Measurements from ENCODE around the gene KDM5C.

The KDM5C gene

DNA sequence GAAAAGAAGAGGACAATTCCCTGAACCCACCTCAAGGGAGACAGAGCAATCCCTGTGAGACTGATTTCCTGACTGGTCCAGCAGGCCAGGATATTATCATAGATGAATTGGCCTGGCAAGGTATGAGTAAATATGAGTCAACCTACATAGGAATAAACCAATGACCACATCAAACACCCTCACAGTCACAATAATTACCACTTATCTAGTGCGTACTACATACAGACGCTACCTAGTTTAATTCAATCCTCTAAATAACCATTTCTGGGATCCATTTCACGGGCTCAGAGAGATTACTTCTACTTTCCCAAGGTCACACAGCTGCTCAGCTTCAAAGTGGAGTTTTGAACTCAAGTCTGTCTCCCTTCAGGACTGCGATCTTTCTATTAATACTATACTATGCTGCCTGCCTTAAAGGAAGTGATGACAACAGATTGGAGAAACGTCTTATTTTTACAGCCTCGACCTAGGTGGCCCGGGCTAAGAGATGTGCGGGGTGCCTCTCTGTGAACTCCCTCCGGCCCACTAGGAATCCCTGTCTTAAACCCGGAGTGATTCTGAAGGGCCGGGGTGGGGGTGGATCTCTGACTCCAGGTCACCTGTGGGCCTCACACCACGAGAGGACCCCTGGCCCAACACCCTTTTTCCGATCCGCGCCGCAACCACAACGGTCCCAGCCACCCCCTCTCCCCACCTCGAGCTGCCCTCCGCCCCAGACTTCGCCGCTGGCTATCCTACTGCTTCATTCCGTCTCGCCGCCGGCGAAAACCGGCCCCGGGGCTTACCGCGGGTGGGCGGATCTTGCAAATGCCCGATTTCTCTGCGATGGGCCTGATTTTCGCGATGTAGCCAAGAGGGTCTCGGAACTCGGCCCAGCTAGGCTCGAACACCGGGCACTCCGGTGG, 800 bp downstream of the KDM5C start:
- peak overlapping the region; percentile 99 for H3K9ac ChIP-seq (ENCODE audit: insufficient read length, low read depth)
- DNase-seq (ENCODE audit: low read depth, low spot score) = no peak
- H3K4me3 ChIP-seq (ENCODE audit: insufficient read length, low read depth) = peak overlapping the region; percentile 94

DNA sequence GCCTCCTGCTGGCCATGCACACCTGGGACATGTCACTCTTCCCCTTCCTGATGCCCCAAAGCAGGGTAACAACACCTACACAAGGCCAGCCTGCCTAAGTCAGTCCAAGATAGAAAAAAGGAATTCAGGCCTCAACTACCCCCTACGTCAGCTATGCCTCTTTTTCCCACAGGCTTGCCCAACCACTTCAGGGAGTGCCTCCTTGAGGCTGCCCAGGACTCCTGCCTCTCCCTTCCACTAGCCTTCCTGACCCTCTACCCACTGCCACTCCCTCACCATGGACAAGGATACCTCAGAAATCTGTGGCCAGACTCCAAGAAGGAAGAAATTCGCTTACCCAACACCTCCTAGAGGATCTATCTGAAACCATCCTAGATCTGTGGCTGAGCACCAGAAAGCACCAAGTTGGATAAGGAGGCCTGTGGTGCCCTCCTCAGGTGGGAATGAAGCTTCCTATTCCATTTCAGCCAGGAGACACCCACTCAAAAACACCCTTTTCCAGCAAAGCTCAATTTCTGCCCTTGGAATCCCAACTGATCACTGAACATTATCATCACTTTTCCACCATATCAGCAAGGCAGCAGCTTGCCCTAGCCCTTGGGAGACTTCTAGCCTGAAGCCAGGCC, 1.8 kb downstream of the KDM5C start:
- Histone ChIP-seq H3K9me3 (ENCODE audit: insufficient read depth, low read length) (no peaks in the 10 kb centered on the region), H3K36me3 (ENCODE audit: insufficient read depth, insufficient read length, low read length) (peaks cover 58% of the 10 kb centered on the region), H3K27me3 (ENCODE audit: insufficient read depth, insufficient read length) (no peaks in the 10 kb centered on the region), H3K4me3 (ENCODE audit: insufficient read length, low read depth) (peak overlapping the region; percentile 94), H3K9ac (ENCODE audit: insufficient read length, low read depth) (peak overlapping the region; percentile 99), H3K4me1 (ENCODE audit: insufficient read depth, insufficient read length) (peaks cover 8% of the 10 kb centered on the region)
- TF ChIP-seq SUZ12 (IDR thresholded peaks at IDR 0.05; ENCODE audit: extremely low read depth, insufficient read depth, insufficient read length) (no peak), YY1 (IDR thresholded peaks at IDR 0.05; ENCODE audit: insufficient read depth, insufficient read length) (no peak), ZNF274 (IDR thresholded peaks at IDR 0.05; ENCODE audit: low read depth, low read length) (no peak)
- no peak for DNase-seq (ENCODE audit: low read depth, low spot score)

More for the DNA sequence above, 800 bp downstream of the KDM5C start:
- TF ChIP-seq ZNF274 (IDR thresholded peaks at IDR 0.05; ENCODE audit: low read depth, low read length) = no peak
- TF ChIP-seq SUZ12 (IDR thresholded peaks at IDR 0.05; ENCODE audit: extremely low read depth, insufficient read depth, insufficient read length) = no peak
- TF ChIP-seq YY1 (IDR thresholded peaks at IDR 0.05; ENCODE audit: insufficient read depth, insufficient read length) = no peak
- peaks cover 48% of the 10 kb centered on the region for H3K36me3 ChIP-seq (ENCODE audit: insufficient read depth, insufficient read length, low read length)
- no peaks in the 10 kb centered on the region for H3K9me3 ChIP-seq (ENCODE audit: insufficient read depth, low read length)
- peaks cover 8% of the 10 kb centered on the region for H3K4me1 ChIP-seq (ENCODE audit: insufficient read depth, insufficient read length)
- H3K27me3 ChIP-seq (ENCODE audit: insufficient read depth, insufficient read length) = no peaks in the 10 kb centered on the region

DNA sequence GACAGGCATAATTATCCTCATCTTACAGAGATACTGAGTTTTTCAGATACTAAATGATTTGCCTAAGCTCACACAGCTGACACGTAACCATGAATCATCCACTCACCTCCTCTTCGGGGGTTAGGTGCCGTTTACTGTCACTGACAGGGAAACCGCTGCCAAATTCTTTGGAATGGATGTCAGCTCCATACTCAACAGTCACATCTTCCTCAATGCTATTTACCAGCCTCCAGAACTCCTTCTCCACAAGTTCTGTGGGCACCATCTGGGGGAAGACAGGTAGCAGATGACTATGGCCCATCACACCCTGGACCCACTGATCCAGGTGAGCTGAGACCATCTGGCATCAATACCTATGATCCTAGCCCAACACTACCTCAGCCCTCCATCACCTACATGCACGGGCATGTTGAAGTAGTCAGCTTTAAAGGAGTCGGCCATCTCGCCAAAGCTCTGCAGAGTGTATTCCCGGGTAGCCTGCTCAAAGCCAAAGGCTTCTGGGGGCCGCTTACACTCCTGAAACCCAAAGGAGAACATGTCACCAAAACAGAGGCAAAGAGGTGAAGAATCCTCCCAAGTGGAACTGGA, 13.5 kb downstream of the KDM5C start:
- Histone ChIP-seq H3K4me1 (ENCODE audit: insufficient read depth, insufficient read length) (no peaks in the 10 kb centered on the region), H3K36me3 (ENCODE audit: insufficient read depth, insufficient read length, low read length) (peaks cover 76% of the 10 kb centered on the region), H3K27me3 (ENCODE audit: insufficient read depth, insufficient read length) (no peaks in the 10 kb centered on the region), H3K9ac (ENCODE audit: insufficient read length, low read depth) (no peak overlapping the region), H3K4me3 (ENCODE audit: insufficient read length, low read depth) (no peak overlapping the region), H3K9me3 (ENCODE audit: insufficient read depth, low read length) (no peaks in the 10 kb centered on the region)
- DNase-seq (ENCODE audit: low read depth, low spot score) = no peak
- TF ChIP-seq YY1 (IDR thresholded peaks at IDR 0.05; ENCODE audit: insufficient read depth, insufficient read length) (no peak), SUZ12 (IDR thresholded peaks at IDR 0.05; ENCODE audit: extremely low read depth, insufficient read depth, insufficient read length) (no peak)

DNA sequence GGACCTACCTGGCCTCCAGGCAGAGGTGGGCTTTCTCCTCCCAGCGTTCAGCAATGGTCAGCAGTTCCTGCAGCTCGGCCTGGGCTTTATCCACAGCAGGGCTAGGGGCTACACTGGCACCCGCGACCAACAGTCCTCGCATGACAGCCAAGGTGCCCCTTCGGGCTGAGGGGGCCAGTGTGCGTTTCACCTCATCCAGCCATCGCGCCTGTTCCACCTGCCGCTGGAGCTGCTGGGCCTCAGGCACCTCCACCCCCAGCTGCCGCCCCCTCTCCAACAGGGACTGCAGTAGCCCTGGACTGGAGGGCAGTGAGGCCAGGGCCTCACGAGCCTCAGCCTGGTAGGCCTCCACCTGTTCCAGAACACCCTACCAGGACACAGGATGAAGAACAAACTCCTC, 28.3 kb downstream of the KDM5C start:
- no peaks in the 10 kb centered on the region for H3K4me1 ChIP-seq (ENCODE audit: insufficient read depth, insufficient read length)
- TF ChIP-seq ZNF274 (IDR thresholded peaks at IDR 0.05; ENCODE audit: low read depth, low read length) (no peak), YY1 (IDR thresholded peaks at IDR 0.05; ENCODE audit: insufficient read depth, insufficient read length) (no peak), SUZ12 (IDR thresholded peaks at IDR 0.05; ENCODE audit: extremely low read depth, insufficient read depth, insufficient read length) (no peak)
- H3K27me3 ChIP-seq (ENCODE audit: insufficient read depth, insufficient read length) = no peaks in the 10 kb centered on the region
- no peak overlapping the region for H3K9ac ChIP-seq (ENCODE audit: insufficient read length, low read depth)
- H3K36me3 ChIP-seq (ENCODE audit: insufficient read depth, insufficient read length, low read length) = peaks cover 96% of the 10 kb centered on the region
- no peaks in the 10 kb centered on the region for H3K9me3 ChIP-seq (ENCODE audit: insufficient read depth, low read length)
- H3K4me3 ChIP-seq (ENCODE audit: insufficient read length, low read depth) = no peak overlapping the region
- DNase-seq (ENCODE audit: low read depth, low spot score) = no peak

DNA sequence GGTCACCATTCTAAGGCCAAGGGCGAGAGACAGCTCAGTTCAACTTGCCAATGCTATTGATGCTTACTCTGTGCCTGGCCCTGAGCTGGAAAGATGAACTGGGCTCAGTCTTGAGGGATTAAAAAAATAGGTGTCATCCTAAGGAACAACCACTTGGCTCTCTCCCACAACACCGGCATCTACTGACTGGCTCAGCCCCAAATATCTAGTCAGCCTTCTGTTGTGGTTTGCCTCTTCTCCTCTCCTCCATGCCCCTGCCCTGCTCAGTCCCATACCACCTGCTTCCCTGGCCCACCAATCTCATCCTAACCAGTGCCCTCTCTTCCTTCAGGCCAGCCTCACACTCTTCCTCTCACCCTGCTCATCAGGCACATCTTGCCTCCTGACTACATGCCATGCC, 29.6 kb downstream of the KDM5C start:
- H3K9ac ChIP-seq (ENCODE audit: insufficient read length, low read depth) = no peak overlapping the region
- no peak for DNase-seq (ENCODE audit: low read depth, low spot score)
- no peak for TF ChIP-seq SUZ12 (IDR thresholded peaks at IDR 0.05; ENCODE audit: extremely low read depth, insufficient read depth, insufficient read length)
- TF ChIP-seq YY1 (IDR thresholded peaks at IDR 0.05; ENCODE audit: insufficient read depth, insufficient read length) = no peak
- no peak for TF ChIP-seq ZNF274 (IDR thresholded peaks at IDR 0.05; ENCODE audit: low read depth, low read length)
- H3K36me3 ChIP-seq (ENCODE audit: insufficient read depth, insufficient read length, low read length) = peaks cover 95% of the 10 kb centered on the region
- no peaks in the 10 kb centered on the region for H3K4me1 ChIP-seq (ENCODE audit: insufficient read depth, insufficient read length)
- H3K4me3 ChIP-seq (ENCODE audit: insufficient read length, low read depth) = no peak overlapping the region
- H3K27me3 ChIP-seq (ENCODE audit: insufficient read depth, insufficient read length) = no peaks in the 10 kb centered on the region
- no peaks in the 10 kb centered on the region for H3K9me3 ChIP-seq (ENCODE audit: insufficient read depth, low read length)

DNA sequence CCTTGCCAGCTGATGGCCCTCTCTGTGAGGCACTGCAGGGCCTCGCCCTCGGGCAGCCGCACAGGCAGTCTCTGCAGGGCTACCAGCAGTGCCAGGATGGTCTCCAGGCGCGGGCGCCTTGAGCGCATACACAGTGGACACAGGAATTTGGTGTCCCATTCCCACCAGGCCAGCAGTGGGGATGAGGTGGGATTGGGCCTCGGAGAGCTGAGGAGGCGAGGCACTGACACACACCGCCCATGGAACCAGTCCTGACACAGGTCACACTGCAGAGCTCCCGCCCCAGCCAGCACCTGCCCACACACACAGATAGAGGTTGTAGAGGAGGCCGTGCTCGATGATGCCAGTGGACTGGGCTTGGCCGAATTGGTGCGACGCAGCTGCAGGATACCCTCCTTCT, 30.7 kb downstream of the KDM5C start:
- no peaks in the 10 kb centered on the region for H3K9me3 ChIP-seq (ENCODE audit: insufficient read depth, low read length)
- peaks cover 91% of the 10 kb centered on the region for H3K36me3 ChIP-seq (ENCODE audit: insufficient read depth, insufficient read length, low read length)
- H3K4me1 ChIP-seq (ENCODE audit: insufficient read depth, insufficient read length) = no peaks in the 10 kb centered on the region
- DNase-seq (ENCODE audit: low read depth, low spot score) = no peak
- H3K4me3 ChIP-seq (ENCODE audit: insufficient read length, low read depth) = no peak overlapping the region
- TF ChIP-seq ZNF274 (IDR thresholded peaks at IDR 0.05; ENCODE audit: low read depth, low read length) (no peak), SUZ12 (IDR thresholded peaks at IDR 0.05; ENCODE audit: extremely low read depth, insufficient read depth, insufficient read length) (no peak), YY1 (IDR thresholded peaks at IDR 0.05; ENCODE audit: insufficient read depth, insufficient read length) (no peak)
- H3K27me3 ChIP-seq (ENCODE audit: insufficient read depth, insufficient read length) = no peaks in the 10 kb centered on the region
- H3K9ac ChIP-seq (ENCODE audit: insufficient read length, low read depth) = no peak overlapping the region

DNA sequence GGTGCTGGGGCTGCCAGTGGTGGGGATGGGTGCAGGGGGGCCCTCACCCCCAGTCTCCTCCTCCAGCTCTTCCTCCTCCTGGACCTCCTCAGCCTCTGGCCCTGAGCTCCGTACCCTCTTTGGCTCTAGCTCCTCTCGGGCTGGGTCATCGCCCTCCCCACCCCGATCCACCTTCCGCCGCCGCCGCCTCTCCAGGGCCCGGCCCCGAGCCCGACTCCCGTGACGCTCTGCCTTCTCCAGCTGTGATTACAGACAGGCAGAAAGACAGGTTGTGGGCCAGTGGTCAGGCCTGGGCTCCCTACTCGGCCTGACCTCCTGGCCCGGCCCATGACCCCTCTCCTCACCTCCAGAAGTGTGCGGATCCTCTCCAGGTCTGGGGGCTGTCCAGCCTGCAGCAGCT, 31.9 kb downstream of the KDM5C start:
- DNase-seq (ENCODE audit: low read depth, low spot score) = no peak
- H3K9me3 ChIP-seq (ENCODE audit: insufficient read depth, low read length) = no peaks in the 10 kb centered on the region
- H3K27me3 ChIP-seq (ENCODE audit: insufficient read depth, insufficient read length) = no peaks in the 10 kb centered on the region
- no peaks in the 10 kb centered on the region for H3K4me1 ChIP-seq (ENCODE audit: insufficient read depth, insufficient read length)
- TF ChIP-seq YY1 (IDR thresholded peaks at IDR 0.05; ENCODE audit: insufficient read depth, insufficient read length) (no peak), SUZ12 (IDR thresholded peaks at IDR 0.05; ENCODE audit: extremely low read depth, insufficient read depth, insufficient read length) (no peak), ZNF274 (IDR thresholded peaks at IDR 0.05; ENCODE audit: low read depth, low read length) (no peak)
- no peak overlapping the region for H3K4me3 ChIP-seq (ENCODE audit: insufficient read length, low read depth)
- H3K9ac ChIP-seq (ENCODE audit: insufficient read length, low read depth) = no peak overlapping the region
- peaks cover 79% of the 10 kb centered on the region for H3K36me3 ChIP-seq (ENCODE audit: insufficient read depth, insufficient read length, low read length)

Measured in NT2/D1 (cell line).